ENCODE results near the gene ADAT1. TPM values are rescaled to one million over a fixed set of nuclear protein-coding genes. Genes with fewer than 3 reads are reported as not detected.

The ADAT1 gene
- total RNA-seq, 3 donors from 2014 or later (not counting 1 experiment from before 2014, with no cell fraction given) = 63.5 to 65.2 (median 64.8) TPM

DNA sequence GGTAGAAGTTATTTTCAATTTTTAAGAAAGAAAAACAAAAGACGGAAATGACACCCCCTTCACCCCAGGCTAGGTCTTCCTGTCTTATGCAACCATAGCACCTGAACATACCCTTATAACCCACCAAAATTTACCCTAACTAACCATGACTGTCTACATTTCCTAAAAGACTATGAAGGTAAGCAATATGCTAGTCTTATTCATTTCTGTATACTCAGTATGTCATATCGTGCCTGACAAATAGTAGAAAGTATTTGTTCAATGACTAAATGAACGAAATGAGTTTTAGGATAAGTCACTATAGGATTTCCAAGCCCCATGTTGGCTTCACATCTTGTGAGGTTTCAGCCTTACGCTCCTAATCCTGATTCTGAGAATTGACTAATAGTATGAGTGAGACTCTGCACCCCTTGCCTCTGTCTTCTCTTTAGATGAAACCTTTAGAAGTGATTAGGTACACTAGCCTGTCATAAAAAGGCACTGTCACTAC is 6.5 kb downstream of the ADAT1 start:
- H3K4me1 Mint-ChIP-seq = peaks cover 13 to 15% of the 10 kb centered on the region in 2 donors
- Histone ChIP-seq H3K4me1 (ENCODE audit: control insufficient read depth, insufficient read depth, low read length) (peaks cover 19% of the 10 kb centered on the region), H3K9me3 (ENCODE audit: control insufficient read depth, insufficient read depth, low read length) (no peaks in the 10 kb centered on the region), H3K4me3 (ENCODE audit: low read length) (no peak overlapping the region), H3K27me3 (ENCODE audit: control insufficient read depth, insufficient read depth, low read length) (no peaks in the 10 kb centered on the region), H3K27ac (ENCODE audit: low read length) (peak overlapping the region; percentile 28), H3K36me3 (ENCODE audit: control insufficient read depth, insufficient read depth, low read length) (peaks cover 55% of the 10 kb centered on the region)
- 70% methylated on average over 4 of the region's 4 CpGs for WGBS (ENCODE audit: insufficient coverage)
- no peak for TF ChIP-seq CTCF (IDR thresholded peaks at IDR 0.05)
- DNase-seq = peak in 1 of 2 donors; percentile 54
- peaks cover 17% of the 10 kb centered on the region for H3K36me3 Mint-ChIP-seq
- intact Hi-C loops (cut with micrococcal nuclease) = no loop called here
- H3K4me3 Mint-ChIP-seq = no peak overlapping the region
- H3K9me3 Mint-ChIP-seq = no peaks in the 10 kb centered on the region
- H3K27me3 Mint-ChIP-seq (ENCODE audit: low read depth in 2 of 2) = no peaks in the 10 kb centered on the region
- H3K27ac Mint-ChIP-seq = no peak overlapping the region
- ATAC-seq = no peak

GRCh38 chr16:75615619-75616018 is 7.5 kb downstream of the ADAT1 start:
- ATAC-seq = no peak
- H3K36me3 ChIP-seq (ENCODE audit: control insufficient read depth, insufficient read depth, low read length) = peaks cover 63% of the 10 kb centered on the region
- Mint-ChIP-seq H3K27ac (no peak overlapping the region), H3K4me1 (peaks cover 4 to 6% of the 10 kb centered on the region in 2 donors), H3K27me3 (ENCODE audit: low read depth in 2 of 2) (no peaks in the 10 kb centered on the region), H3K36me3 (peaks cover 17% of the 10 kb centered on the region), H3K4me3 (no peak overlapping the region), H3K9me3 (no peaks in the 10 kb centered on the region)
- 94% methylated on average over 2 of the region's 2 CpGs for WGBS (ENCODE audit: insufficient coverage)
- no peak overlapping the region for H3K4me3 ChIP-seq (ENCODE audit: low read length)
- no peak for DNase-seq
- no peaks in the 10 kb centered on the region for H3K9me3 ChIP-seq (ENCODE audit: control insufficient read depth, insufficient read depth, low read length)
- H3K27ac ChIP-seq (ENCODE audit: low read length) = peak overlapping the region; percentile 43
- H3K4me1 ChIP-seq (ENCODE audit: control insufficient read depth, insufficient read depth, low read length) = peaks cover 16% of the 10 kb centered on the region
- intact Hi-C loops (cut with micrococcal nuclease) = no loop called here
- no peaks in the 10 kb centered on the region for H3K27me3 ChIP-seq (ENCODE audit: control insufficient read depth, insufficient read depth, low read length)
- no peak for TF ChIP-seq CTCF (IDR thresholded peaks at IDR 0.05)

DNA sequence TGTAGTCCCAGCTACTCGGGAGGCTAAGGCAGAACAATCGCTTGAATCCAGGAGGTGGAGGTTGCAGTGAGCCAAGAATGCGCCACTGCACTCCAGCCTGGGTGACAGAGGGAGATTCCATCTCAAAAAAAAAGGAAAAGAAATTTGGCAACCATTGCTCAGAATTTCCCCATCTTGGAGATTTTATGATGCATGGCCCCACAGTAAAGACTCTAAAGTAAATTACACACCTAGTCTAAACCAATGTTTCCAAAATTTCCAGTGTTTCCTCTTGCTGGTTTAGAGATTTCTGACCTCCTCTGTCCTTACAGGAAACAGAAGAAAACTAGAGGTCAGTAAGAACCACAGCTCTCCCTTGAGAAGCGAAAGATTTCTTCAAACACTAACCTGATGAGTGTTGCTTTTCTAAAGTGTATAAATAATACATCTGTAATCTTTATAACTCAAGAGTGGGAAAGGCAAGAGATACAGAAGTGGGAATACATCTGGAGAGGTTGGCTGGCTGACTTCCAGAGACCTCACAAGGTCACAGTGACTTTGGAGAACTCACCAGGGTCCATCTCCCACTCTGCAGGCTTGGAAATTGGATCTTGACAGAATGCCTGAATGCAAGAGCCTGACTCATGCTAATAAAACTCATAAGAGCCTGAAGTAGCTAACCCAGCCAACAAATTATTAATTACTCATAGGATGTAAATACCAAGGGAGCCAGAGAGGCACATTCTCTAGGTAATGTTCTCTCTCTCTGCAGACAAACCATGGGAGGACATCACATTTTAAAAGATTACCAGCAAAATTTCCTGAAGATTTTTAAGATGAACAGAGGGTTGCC is 8.8 kb downstream of the ADAT1 start:
- Mint-ChIP-seq H3K27me3 (ENCODE audit: low read depth in 2 of 2) (no peaks in the 10 kb centered on the region), H3K4me3 (no peak overlapping the region), H3K4me1 (no peaks in the 10 kb centered on the region), H3K9me3 (no peaks in the 10 kb centered on the region), H3K36me3 (peaks cover 17% of the 10 kb centered on the region), H3K27ac (no peak overlapping the region)
- Histone ChIP-seq H3K4me1 (ENCODE audit: control insufficient read depth, insufficient read depth, low read length) (peaks cover 8% of the 10 kb centered on the region), H3K27ac (ENCODE audit: low read length) (no peak overlapping the region), H3K36me3 (ENCODE audit: control insufficient read depth, insufficient read depth, low read length) (peaks cover 67% of the 10 kb centered on the region), H3K27me3 (ENCODE audit: control insufficient read depth, insufficient read depth, low read length) (no peaks in the 10 kb centered on the region), H3K4me3 (ENCODE audit: low read length) (no peak overlapping the region), H3K9me3 (ENCODE audit: control insufficient read depth, insufficient read depth, low read length) (no peaks in the 10 kb centered on the region)
- DNase-seq (no peak), ATAC-seq (no peak)
- TF ChIP-seq CTCF (IDR thresholded peaks at IDR 0.05) = no peak
- intact Hi-C loops (cut with micrococcal nuclease) = no loop called here
- 100% methylated on average over 3 of the region's 4 CpGs for WGBS (ENCODE audit: insufficient coverage)
